MM.1S (cell line): Measurements from ENCODE around the gene SEPTIN3.

Source experiments
- CTCF ChIP-seq: fragments of 300-600 bp; sonication (generic); IDR thresholded peaks from 2 replicates; pipeline ENCODE4 v1.5.1; 2016; ENCODE audit warnings: antibody characterized with exemption, low read length, mixed read lengths
- EZH2 ChIP-seq: fragments of 300-600 bp; sonication (generic); optimal IDR thresholded peaks from 2 replicates; pipeline ENCODE3; 2017; ENCODE audit warnings: low read depth, mild to moderate bottlenecking, antibody characterized with exemption, low read length, mixed read lengths
- EZH2phosphoT487 ChIP-seq: fragments of 300-600 bp; sonication (generic); IDR thresholded peaks from 2 replicates; pipeline ENCODE4 v1.6.1; 2018; ENCODE audit warnings: antibody characterized with exemption, low read length

- no peak for TF ChIP-seq CTCF
- no peak for TF ChIP-seq EZH2
- no peak for TF ChIP-seq EZH2phosphoT487
Observed at GRCh38 chr22:41933411-41934177, 35.6 kb upstream of the SEPTIN3 start.
